ENCODE data around the gene ASCC3. TPM values are rescaled to one million over a fixed set of nuclear protein-coding genes. Genes with fewer than 3 reads are reported as not detected.
A peak's percentile ranks its signal among the peaks of the same experiment; 100 is the strongest.

ASCC3 gene
- total and polyA plus RNA-seq, 2 of the 4 experiments (the other 2 are of a cell fraction), result 25.8 to 104 TPM

GRCh38 chr6:100461278-100461916, 419.7 kb downstream of the ASCC3 start:
- in situ Hi-C loops (cut with MboI; ENCODE audit: low sequenced_read_pairs), result loop anchor here (25.0 kb wide), 1 partner anchor 874 kb away; no protein-coding TSS in a partner anchor
- no peak overlapping the region for H4K91ac ChIP-seq (ENCODE audit: insufficient read depth, low read depth, low read length)
- no peak overlapping the region for H3K4ac ChIP-seq (ENCODE audit: low read depth, low read length)
- no peak overlapping the region for H2BK5ac ChIP-seq (ENCODE audit: low read depth, low read length, poor library complexity, severe bottlenecking)
- POLR2A ChIA-PET (ENCODE audit: unreplicated experiment), result interaction anchor here (0.7 kb wide), 1 partner anchor 116 kb away, joined by 3 read pairs; no protein-coding TSS in a partner anchor
- no peak overlapping the region for H2BK120ac ChIP-seq (ENCODE audit: low read depth, low read length)
- H3K4me2 ChIP-seq (ENCODE audit: low read depth, low read length), result peak overlapping the region; percentile 63; the same call in 1 of the 2 replicates
- H3K36me3 ChIP-seq (ENCODE audit: control insufficient read depth, insufficient read depth, low read length), result no peaks in the 10 kb centered on the region
- H3K27me3 ChIP-seq (ENCODE audit: control insufficient read depth, insufficient read depth, low read length), result peaks cover 94% of the 10 kb centered on the region
- ATAC-seq (ENCODE audit: low read depth) (no peak), DNase-seq (no peak)
- no peaks in the 10 kb centered on the region for H3K79me1 ChIP-seq (ENCODE audit: low read depth in 1 of 2, low read length in 2 of 2)
- peak overlapping the region; percentile 39 for H2AFZ ChIP-seq (replicated peaks; ENCODE audit: low read length, poor library complexity)
- H3K23ac ChIP-seq (ENCODE audit: low read depth, low read length), result no peak overlapping the region
- no peak overlapping the region for H3K4me3 ChIP-seq (ENCODE audit: insufficient read depth, low read depth, low read length)
- peaks cover 17% of the 10 kb centered on the region; the same call in 1 of the 2 replicates for H4K20me1 ChIP-seq (ENCODE audit: insufficient read depth, low read length)
- intact Hi-C loops (cut with micrococcal nuclease), result no loop called here
- no TSS peak for BruUV-seq (replicated peaks)
- dilution Hi-C loops (cut with HindIII; ENCODE audit: low sequenced_read_pairs, unreplicated experiment), result loop anchor here (25.0 kb wide), 1 partner anchor 349 kb away; no protein-coding TSS in a partner anchor
- CTCF ChIA-PET, result interaction anchor here (1.0 to 1.6 kb wide), 7 partner anchors 19 to 345 kb away, joined by 3 to 9 read pairs (median 4); no protein-coding TSS in a partner anchor
- H3K18ac ChIP-seq (ENCODE audit: low read depth, low read length), result no peak overlapping the region
- TF ChIP-seq RAD21 (IDR thresholded peaks at IDR 0.05; ENCODE audit: low read length), result no peak
- no peak for TF ChIP-seq BHLHE40 (IDR thresholded peaks at IDR 0.05; ENCODE audit: low read depth, low read length)
- TF ChIP-seq CTCF (conservative IDR thresholded peaks at IDR 0.05; ENCODE audit: low read depth, low read length), result no peak
- H3K9me3 ChIP-seq (ENCODE audit: control insufficient read depth, insufficient read depth, low read length), result peaks cover 50% of the 10 kb centered on the region
- H2BK20ac ChIP-seq (ENCODE audit: low read depth, low read length), result no peak overlapping the region
- 13% methylated on average over 3 of the region's 29 CpGs; no CpG with 5 or more reads in 1 of the 2 experiments for WGBS, 2 experiments (ENCODE audit: extremely low coverage in 2 of 2, insufficient read length in 1 of 2)
- no peak overlapping the region for H4K5ac ChIP-seq (ENCODE audit: low read depth, low read length)
- H4K8ac ChIP-seq (ENCODE audit: low read depth in 2 of 2, low read length in 2 of 2), result no peak overlapping the region
- no peak overlapping the region for H3K27ac ChIP-seq (ENCODE audit: insufficient read depth, low read length)
- no peaks in the 10 kb centered on the region for H3K9me1 ChIP-seq (ENCODE audit: insufficient read depth, low read length)
- H3K9ac ChIP-seq (ENCODE audit: low read depth, low read length), result no peak overlapping the region
- no peak overlapping the region for H2AK9ac ChIP-seq (replicated peaks; ENCODE audit: low read depth, low read length, poor library complexity)
- no peak overlapping the region for H2BK15ac ChIP-seq (ENCODE audit: low read depth, low read length)
- peaks cover 5% of the 10 kb centered on the region; the same call in 1 of the 2 replicates for H3K4me1 ChIP-seq (ENCODE audit: control insufficient read depth, insufficient read depth, low read length)
- no peak overlapping the region for H2AK5ac ChIP-seq (ENCODE audit: low read depth, low read length)
- no peak overlapping the region for H3K14ac ChIP-seq (replicated peaks; ENCODE audit: low read depth, low read length)
- no peak overlapping the region for H3K56ac ChIP-seq (ENCODE audit: extremely low read depth, insufficient read depth, low read length)
